GM12873 (cell line): ENCODE measurements around the gene UBN1.

Experiments used
- CTCF ChIP-seq: IDR thresholded peaks from 2 replicates; pipeline ENCODE4 v1.5.1; 2012; ENCODE audit warnings: low read depth, mild to moderate bottlenecking, moderate library complexity, low read length, control low read depth; ENCODE audit not compliant: insufficient read depth; ENCODE audit errors: missing control alignments

UBN1 gene

GRCh38 chr16:4850211-4850610, 2.9 kb downstream of the UBN1 start:
- no peak for TF ChIP-seq CTCF

GRCh38 chr16:4852221-4852872, 5.1 kb downstream of the UBN1 start:
- no peak for TF ChIP-seq CTCF

- no peak for TF ChIP-seq CTCF
These were observed 8.1 kb downstream of the UBN1 start for GRCh38 chr16:4855371-4855770.

- no peak for TF ChIP-seq CTCF
These were observed 8.5 kb downstream of the UBN1 start for GRCh38 chr16:4855804-4856203.

GRCh38 chr16:4859190-4859899, 12.1 kb downstream of the UBN1 start:
- no peak for TF ChIP-seq CTCF

DNA sequence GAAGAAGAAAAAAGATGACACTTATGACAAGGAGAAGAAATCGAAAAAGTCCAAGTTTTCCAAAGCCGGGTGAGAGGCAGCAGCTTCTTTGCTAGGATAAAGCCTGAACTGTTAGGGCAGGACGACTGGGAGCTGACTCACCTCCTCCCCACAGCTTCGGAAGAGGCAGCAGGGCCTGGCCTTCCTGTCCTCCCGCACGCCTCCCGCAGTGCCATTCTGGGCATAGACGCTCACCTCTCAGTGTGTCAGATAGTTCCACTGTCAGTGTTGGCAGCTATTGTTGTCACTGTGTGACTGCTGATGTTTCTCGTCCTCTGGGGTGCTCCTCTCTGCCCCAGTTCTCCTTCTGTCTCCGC, 12.6 kb downstream of the UBN1 start:
- TF ChIP-seq CTCF = no peak

- TF ChIP-seq CTCF = no peak
These were observed 13.6 kb downstream of the UBN1 start for GRCh38 chr16:4860727-4861342.
